Mucosa of descending colon (tissue), 3 donors: ENCODE results near the gene SOWAHB. TPM values are rescaled to one million over a fixed set of nuclear protein-coding genes. Genes with fewer than 3 reads are reported as not detected.
A peak's percentile ranks its signal among the peaks of the same experiment; 100 is the strongest.

ENCODE experiments used
- ATAC-seq: fragments of 200-7000 bp; cut with Tn5 transposase; one replicate; pipeline ENCODE4 v1.9.1; 2020; ENCODE audit warnings: mild to moderate bottlenecking, moderate library complexity
- DNase-seq, 3 donors: peaks; one replicate each; pipeline ENCODE4 v3.0.0-alpha.2; 2020
- H3K36me3 ChIP-seq: fragments of 200-600 bp; one replicate; pipeline ENCODE4 v1.8.0; 2021; ENCODE audit warnings: low read depth, mild to moderate bottlenecking
- H3K4me1 ChIP-seq: fragments of 200-600 bp; one replicate; pipeline ENCODE4 v1.8.0; 2021; ENCODE audit warnings: low read depth, mild to moderate bottlenecking
- H3K4me3 ChIP-seq: fragments of 200-600 bp; one replicate; pipeline ENCODE4 v1.8.0; 2021; ENCODE audit warnings: mild to moderate bottlenecking
- H3K9me3 ChIP-seq: fragments of 200-600 bp; one replicate; pipeline ENCODE4 v1.8.0; 2021; ENCODE audit warnings: mild to moderate bottlenecking
- CTCF ChIP-seq: fragments of 200-600 bp; IDR thresholded peaks from one replicate; pipeline ENCODE4 v1.8.0; 2022; ENCODE audit warnings: antibody characterized with exemption, mild to moderate bottlenecking
- intact Hi-C, 2 donors: fragments of 100-400 bp; cut with DNase I in 1 of 2; cut with micrococcal nuclease in 1 of 2; formaldehyde crosslinking; loops; one replicate each; pipeline versions ENCODE4 v1.11.0 to v1.11.1; 2022; cut with DNase I, micrococcal nuclease
- total RNA-seq, 3 donors: library from RNA; stranded (reverse); fragmentation: NEBNext Ultra II Directional in 2 of 3; extraction: Animal tissue kit (Norgen Biotek cat#: 25700) in 2 of 3; gene quantifications; one replicate each; pipeline versions ENCODE4 v1.2.1 to v1.2.4, GENCODE V29; 2021 to 2023
- donor health status: DM: no; HTN: no; CAD: no; lungs with moderate emphysema.
- donor health status: DM: no; HTN: no; CAD: no.
- donor health status: DM: no; HTN: yes; CAD: no.

SOWAHB gene
- total RNA-seq, 3 donors from 2014 or later: 8.6 to 27.0 (median 24.8) TPM

- H3K4me1 ChIP-seq: peaks cover 20% of the 10 kb centered on the region
- no peak for DNase-seq
- no peak for ATAC-seq
- no peak overlapping the region for H3K4me3 ChIP-seq
- intact Hi-C loops: no loop called here
- no peaks in the 10 kb centered on the region for H3K36me3 ChIP-seq
- TF ChIP-seq CTCF: no peak
- H3K9me3 ChIP-seq: no peaks in the 10 kb centered on the region
Observed at GRCh38 chr4:76898949-76899645, 1.2 kb upstream of the SOWAHB start.

DNA sequence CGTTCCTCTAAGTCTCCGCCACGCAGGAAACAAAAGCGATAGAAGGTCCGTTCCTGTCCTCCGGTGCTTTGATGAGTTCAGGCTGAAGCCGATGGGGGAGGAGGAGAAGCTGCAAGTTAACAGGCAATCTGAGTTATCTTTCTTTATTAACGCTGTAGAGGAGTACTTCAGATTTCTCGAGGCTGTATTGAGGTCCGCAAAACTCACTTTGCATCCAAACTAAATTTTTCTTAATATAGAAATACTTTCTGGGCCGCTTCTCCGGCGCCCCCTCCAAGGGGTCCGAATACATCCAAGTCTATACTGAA is 395 bp upstream of the SOWAHB start:
- intact Hi-C loops: no loop called here
- Histone ChIP-seq H3K4me3 (peak overlapping the region; percentile 15), H3K4me1 (peaks cover 20% of the 10 kb centered on the region), H3K9me3 (no peaks in the 10 kb centered on the region), H3K36me3 (no peaks in the 10 kb centered on the region)
- ATAC-seq: no peak
- no peak for TF ChIP-seq CTCF
- DNase-seq: no peak

DNA sequence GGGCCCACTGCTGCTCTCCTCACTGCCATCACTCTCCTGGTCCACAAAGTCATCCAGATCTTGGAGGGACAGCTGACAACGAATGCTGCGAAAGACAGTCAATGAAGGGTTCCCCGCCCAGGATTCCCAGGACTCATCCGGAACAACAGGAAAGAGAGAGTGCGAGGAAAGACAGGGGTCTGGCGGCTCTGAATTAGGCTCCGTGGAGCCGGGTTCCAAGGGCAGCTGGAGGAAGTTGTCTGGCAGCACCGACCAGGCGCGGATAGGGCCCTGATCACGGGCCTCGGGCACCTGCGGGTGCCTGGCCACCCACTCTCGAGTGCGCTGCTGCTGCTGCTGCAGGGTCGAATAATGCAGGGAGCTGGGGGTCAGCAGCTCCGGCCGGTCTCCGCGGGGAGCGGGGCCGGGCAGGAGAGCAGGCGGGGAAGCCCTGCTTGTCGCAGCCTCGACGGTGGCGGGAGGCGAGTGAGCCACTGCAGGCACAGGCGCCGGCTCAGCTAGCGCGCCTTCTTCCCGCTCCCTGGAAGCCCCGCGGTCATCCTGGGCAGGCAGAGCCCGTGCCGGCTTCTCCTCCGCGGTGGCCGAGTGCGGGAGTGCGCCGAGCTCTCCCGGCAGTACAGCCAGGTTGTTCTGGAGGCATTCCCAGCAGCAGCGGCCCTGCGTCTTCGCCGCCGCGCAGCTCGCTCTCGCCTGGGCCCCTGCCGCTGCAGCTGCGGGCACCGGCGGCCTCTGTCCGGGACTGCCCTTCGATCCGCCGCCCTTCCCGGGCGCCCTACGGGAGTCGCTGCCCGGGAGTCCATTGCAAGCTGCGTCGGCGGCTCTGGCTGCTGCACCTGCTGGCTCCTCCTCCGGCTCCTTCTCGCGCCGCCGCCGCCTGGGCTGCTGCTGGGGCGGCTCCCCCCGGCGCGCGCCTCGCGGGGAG is 1.1 kb downstream of the SOWAHB start:
- H3K4me1 ChIP-seq: peaks cover 20% of the 10 kb centered on the region
- intact Hi-C loops: no loop called here
- TF ChIP-seq CTCF: no peak
- peak; percentile 71 for ATAC-seq
- H3K9me3 ChIP-seq: no peaks in the 10 kb centered on the region
- DNase-seq: peak; percentile 64 to 78 (median 66)
- no peaks in the 10 kb centered on the region for H3K36me3 ChIP-seq
- peak overlapping the region; percentile 47 for H3K4me3 ChIP-seq

GRCh38 chr4:76896048-76896447 is 1.9 kb downstream of the SOWAHB start:
- no peak for DNase-seq
- H3K4me3 ChIP-seq: no peak overlapping the region

DNA sequence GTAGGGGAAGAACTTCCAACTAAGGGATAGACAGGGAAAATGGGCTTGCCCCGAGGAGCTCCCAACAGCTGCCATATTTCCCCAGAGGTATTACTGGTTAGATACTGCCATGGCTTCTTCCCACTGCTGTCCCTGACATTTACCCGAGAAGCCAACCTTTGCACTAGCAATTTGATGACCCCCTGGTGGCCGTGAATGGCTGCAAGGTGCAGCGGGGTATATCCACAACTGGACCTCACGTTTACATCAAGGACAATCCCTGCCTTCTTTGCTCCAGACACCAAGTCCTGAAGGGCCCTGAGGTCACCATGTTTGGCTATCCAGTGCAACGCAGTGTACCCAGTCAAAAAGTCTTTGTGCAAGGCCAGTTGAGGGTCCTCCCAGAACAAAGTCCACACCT is 2.3 kb downstream of the SOWAHB start:
- Histone ChIP-seq H3K4me1 (peaks cover 20% of the 10 kb centered on the region), H3K4me3 (no peak overlapping the region), H3K9me3 (no peaks in the 10 kb centered on the region), H3K36me3 (no peaks in the 10 kb centered on the region)
- DNase-seq (no peak), ATAC-seq (no peak)
- TF ChIP-seq CTCF: no peak
- intact Hi-C loops: no loop called here

More at GRCh38 chr4:76896048-76896447, 1.9 kb downstream of the SOWAHB start:
- ATAC-seq: no peak
- no peak for TF ChIP-seq CTCF
- no peaks in the 10 kb centered on the region for H3K9me3 ChIP-seq
- intact Hi-C loops: no loop called here
- H3K36me3 ChIP-seq: no peaks in the 10 kb centered on the region
- peaks cover 20% of the 10 kb centered on the region for H3K4me1 ChIP-seq
